GM12878 (cell line): Measurements from ENCODE around the gene RBBP5. TPM values are rescaled to one million over a fixed set of nuclear protein-coding genes. Genes with fewer than 3 reads are reported as not detected.

Experiments used
- ATAC-seq: fragments of 200-7000 bp; cut with Tn5 transposase; 3 replicates; pipeline ENCODE4 v1.9.1; 2020; ENCODE audit warnings: mild to moderate bottlenecking, moderate library complexity
- BruUV-seq: library from RNA; stranded (reverse); fragments of 400-500 nt; replicated peaks from 2 replicates; lab custom pipeline; 2021; lab: Mats Ljungman, UMichigan
- CTCF ChIA-PET: fragments of 300-600 bp; sonication (Branson Sonifier 250); formaldehyde crosslinking; extraction: SDS; loops from one replicate; lab custom pipeline; 2021; ENCODE audit warnings: inconsistent platforms; lab: Yijun Ruan, JAX
- POLR2A ChIA-PET: fragments of 350-600 bp; formaldehyde crosslinking; extraction: SDS; loops from one replicate; lab custom pipeline; 2021; ENCODE audit warnings: inconsistent platforms; lab: Charles Lee
- RAD21 ChIA-PET: fragments of 300-600 bp; sonication (Branson Sonifier 250); formaldehyde crosslinking; loops from one replicate; lab custom pipeline; 2023; ENCODE audit warnings: antibody characterized with exemption; ENCODE audit not compliant: unreplicated experiment; lab: Charles Lee
- SMC1A ChIA-PET: fragments of 300-600 bp; sonication (Branson Sonifier 250); formaldehyde crosslinking; loops from one replicate; lab custom pipeline; 2023; ENCODE audit not compliant: unreplicated experiment, uncharacterized antibody; lab: Charles Lee
- DNase-seq: peaks from one replicate; pipeline ENCODE4 v3.0.0-alpha.2; 2011; ENCODE audit warnings: low read depth, low spot score
- FAIRE-seq: peaks from 3 replicates; lab custom pipeline; 2011; peaks lifted over from hg19 to GRCh38; lab: Jason Lieb, UNC
- H2AFZ ChIP-seq: 2 replicates; pipeline ENCODE4 v1.6.0; 2011; ENCODE audit warnings: low read depth, low read length, control low read depth; ENCODE audit not compliant: control insufficient read depth
- H3K27ac ChIP-seq: 2 replicates; pipeline ENCODE4 v1.5.1; 2011; ENCODE audit warnings: control low read depth; ENCODE audit not compliant: control insufficient read depth, insufficient read depth
- H3K27me3 ChIP-seq, 2 experiments: replicated peaks in 1 of 2; 2 replicates each; pipeline versions ENCODE4 v1.6.0 to v1.6.1; 2011; ENCODE audit warnings: low read length in 1 of 2; ENCODE audit not compliant: control insufficient read depth in 2 of 2, insufficient read depth in 2 of 2
- H3K36me3 ChIP-seq, 2 experiments: 2 replicates each; pipeline ENCODE4 v1.5.1; 2011; ENCODE audit warnings: low read length in 1 of 2; ENCODE audit not compliant: control insufficient read depth in 2 of 2, insufficient read depth in 2 of 2
- H3K4me1 ChIP-seq: 2 replicates; pipeline ENCODE4 v1.6.1; 2011; ENCODE audit warnings: mild to moderate bottlenecking, low read length, moderate library complexity, mixed read lengths; ENCODE audit not compliant: control insufficient read depth, insufficient read depth
- H3K4me2 ChIP-seq: 2 replicates; pipeline ENCODE4 v1.6.0; 2011; ENCODE audit warnings: control low read depth; ENCODE audit not compliant: control insufficient read depth, insufficient read depth
- H3K4me3 ChIP-seq: fragments of 200-600 bp; sonication (generic); 2 replicates; pipeline ENCODE4 v1.5.1; 2016
- H3K79me2 ChIP-seq: 2 replicates; pipeline ENCODE4 v1.6.0; 2011; ENCODE audit warnings: low read length; ENCODE audit not compliant: control insufficient read depth, insufficient read depth
- H3K9ac ChIP-seq: 2 replicates; pipeline ENCODE4 v1.8.0; 2011; ENCODE audit warnings: low read length, control low read depth, mixed read lengths; ENCODE audit not compliant: control insufficient read depth, insufficient read depth
- H3K9me3 ChIP-seq: replicated peaks from 3 replicates; pipeline ENCODE4 v1.5.1; 2011; ENCODE audit warnings: mild to moderate bottlenecking, low read length; ENCODE audit not compliant: control insufficient read depth, insufficient read depth
- H4K20me1 ChIP-seq: 2 replicates; pipeline ENCODE4 v1.6.0; 2011; ENCODE audit not compliant: control insufficient read depth, insufficient read depth
- CBFB ChIP-seq: IDR thresholded peaks from 2 replicates; pipeline ENCODE4 v1.6.1; 2016; ENCODE audit warnings: antibody characterized with exemption, low read depth
- CEBPB ChIP-seq, 2 experiments: fragments of 150-350 bp in 1 of 2; IDR thresholded peaks; 2 replicates each; pipeline ENCODE4 v1.6.1; 2012 to 2014; ENCODE audit warnings: low read depth in 2 of 2, low read length in 2 of 2, borderline replicate concordance in 1 of 2, inconsistent platforms in 1 of 2
- FOS ChIP-seq: IDR thresholded peaks from 3 replicates; pipeline ENCODE4 v1.6.1; 2011; ENCODE audit warnings: borderline replicate concordance; ENCODE audit not compliant: insufficient read length; ENCODE audit errors: extremely low read depth
- IKZF1 ChIP-seq: fragments of 450-650 bp; conservative IDR thresholded peaks from 2 replicates; pipeline ENCODE4 v1.6.1; 2017; ENCODE audit warnings: antibody characterized with exemption, mild to moderate bottlenecking
- MTA3 ChIP-seq: IDR thresholded peaks from 2 replicates; pipeline ENCODE4 v1.6.1; 2012; ENCODE audit warnings: low read length, inconsistent platforms, borderline replicate concordance
- NRF1 ChIP-seq: conservative IDR thresholded peaks from 2 replicates; pipeline ENCODE4 v1.6.1; 2011; ENCODE audit warnings: mild to moderate bottlenecking, low read depth, low read length, improper control_type of control experiment
- SREBF1 ChIP-seq: IDR thresholded peaks from 2 replicates; pipeline ENCODE4 v1.6.1; 2012; ENCODE audit warnings: mild to moderate bottlenecking, low read length
- TAF1 ChIP-seq: IDR thresholded peaks from 2 replicates; pipeline ENCODE4 v1.6.1; 2011; ENCODE audit warnings: mild to moderate bottlenecking, low read depth, low read length, borderline replicate concordance
- ZBED1 ChIP-seq: IDR thresholded peaks from 2 replicates; pipeline ENCODE4 v1.6.1; 2016; ENCODE audit warnings: borderline replicate concordance
- in situ Hi-C: fragments of 300-500 bp; cut with MboI; formaldehyde crosslinking; loops from 9 replicates; pipeline ENCODE4 v1.14.3; 2018; ENCODE audit warnings: mixed read lengths
- intact Hi-C: fragments of 100-400 bp; cut with micrococcal nuclease; formaldehyde crosslinking; loops from one replicate; pipeline ENCODE4 v1.14.2; 2022; ENCODE audit not compliant: unreplicated experiment
- polyA plus RNA-seq, 11 experiments: library from polyadenylated mRNA; depleted of rRNA in 4 of 11; unstranded in 6 of 11; stranded (reverse) in 5 of 11; fragments of >200 nt; fragmentation: Nextera tagmentation in 4 of 11; fragmentation: Illumina TruSeq in 1 of 11; extraction: Ambion mirVana in 4 of 11; extraction: Trizol in 1 of 11; gene quantifications; 1 replicate in 1 of 11; 2 replicates in 10 of 11; pipeline versions ENCODE4 v1.2.1 to v1.2.3, GENCODE V29; 2011 to 2016; ENCODE audit warnings: inconsistent platforms in 2 of 11, missing spikeins in 2 of 11, low read depth in 1 of 11
- total RNA-seq, 4 experiments: library from RNA; depleted of rRNA in 3 of 4; stranded (reverse); fragments of >200 nt in 3 of 4; fragmentation: Illumina TruSeq in 1 of 4; extraction: Trizol in 1 of 4; gene quantifications; 2 replicates each; pipeline versions ENCODE4 v1.2.1 to v1.2.3, GENCODE V29; 2013 to 2021

The RBBP5 gene
- total and polyA plus RNA-seq, 10 of the 15 experiments (the other 5 are each of a cell fraction or from before 2014, with no cell fraction given) = 10.0 to 20.6 (median 14.8) TPM

- Histone ChIP-seq H3K27me3 (no peaks in the 10 kb centered on the region), H3K36me3 (peaks cover 5 to 34% of the 10 kb centered on the region in 2 experiments; a peak in 3 of 4 replicates), H3K4me2 (no peak overlapping the region), H3K9ac (no peak overlapping the region), H3K27ac (no peak overlapping the region), H3K4me1 (no peaks in the 10 kb centered on the region), H3K9me3 (no peaks in the 10 kb centered on the region), H3K79me2 (no peaks in the 10 kb centered on the region), H3K4me3 (no peak overlapping the region), H4K20me1 (no peaks in the 10 kb centered on the region), H2AFZ (no peak overlapping the region)
- no peak for DNase-seq
- FAIRE-seq = no peak
- RAD21 ChIA-PET = interaction anchor here (1.4 kb wide), 1 partner anchor 44 kb away, joined by 3 read pairs; no protein-coding TSS in a partner anchor
- TF ChIP-seq ZBED1 = no peak
- SMC1A ChIA-PET = interaction anchor here (1.0 to 1.6 kb wide), 2 partner anchors 10 to 18 kb away, joined by 3 read pairs; no protein-coding TSS in a partner anchor
- ATAC-seq = no peak
- no TSS peak for BruUV-seq
- POLR2A ChIA-PET = no interaction called here
- in situ Hi-C loops = no loop called here
- intact Hi-C loops = no loop called here
- CTCF ChIA-PET = interaction anchor here (1.0 kb wide), 1 partner anchor 8 kb away, joined by 3 read pairs; no protein-coding TSS in a partner anchor
Observed at GRCh38 chr1:205098242-205098641, 23.5 kb downstream of the RBBP5 start.

GRCh38 chr1:205095422-205095821 is 26.4 kb downstream of the RBBP5 start:
- Histone ChIP-seq H3K27ac (no peak overlapping the region), H3K9me3 (no peaks in the 10 kb centered on the region), H3K4me3 (no peak overlapping the region), H4K20me1 (no peaks in the 10 kb centered on the region), H3K27me3 (no peaks in the 10 kb centered on the region), H3K36me3 (peaks cover 8 to 34% of the 10 kb centered on the region in 2 experiments; a peak in 3 of 4 replicates), H3K4me1 (no peaks in the 10 kb centered on the region), H2AFZ (no peak overlapping the region), H3K9ac (no peak overlapping the region), H3K79me2 (no peaks in the 10 kb centered on the region), H3K4me2 (no peak overlapping the region)
- no TSS peak for BruUV-seq
- ATAC-seq = no peak
- DNase-seq = no peak
- FAIRE-seq = no peak
- intact Hi-C loops = no loop called here
- in situ Hi-C loops = no loop called here
- ChIA-PET CTCF (interaction anchor here (1.2 to 1.5 kb wide), 2 partner anchors 34 to 46 kb away, joined by 3 to 6 read pairs; no protein-coding TSS in a partner anchor), SMC1A (interaction anchor here (1.3 kb wide), 1 partner anchor 13 kb away, joined by 4 read pairs; no protein-coding TSS in a partner anchor), POLR2A (interaction anchor here (0.5 kb wide), 1 partner anchor 12 kb away, joined by 3 read pairs; no protein-coding TSS in a partner anchor), RAD21 (no interaction called here)
- TF ChIP-seq NRF1 (no peak), CEBPB (IDR thresholded peaks at IDR 0.05; ENCODE audit: borderline replicate concordance in 1 of 2, low read depth in 2 of 2, low read length in 2 of 2) (no peak), MTA3 (no peak), FOS (no peak), SREBF1 (no peak), IKZF1 (no peak), TAF1 (no peak), CBFB (no peak)
